ENCODE results near the gene PTPN14.

GRCh38 chr1:214506972-214507431 is 44.4 kb downstream of the PTPN14 start:
- no peak for TF ChIP-seq CTCF (IDR thresholded peaks at IDR 0.05 in 2 of 3, conservative IDR thresholded peaks at IDR 0.05 in 1 of 3; ENCODE audit: borderline replicate concordance in 1 of 3, insufficient read depth in 1 of 3, low read depth in 2 of 3, low read length in 2 of 3)
- TF ChIP-seq MAX (IDR thresholded peaks at IDR 0.05): no peak
- TF ChIP-seq SIN3A (IDR thresholded peaks at IDR 0.05; ENCODE audit: low read depth): no peak; the same call in 1 of the 2 replicates
- TF ChIP-seq ATF3 (IDR thresholded peaks at IDR 0.05): no peak
- no peak for TF ChIP-seq EZH2phosphoT487 (IDR thresholded peaks at IDR 0.05; ENCODE audit: borderline replicate concordance)
- TF ChIP-seq POLR2A (IDR thresholded peaks at IDR 0.05; ENCODE audit: borderline replicate concordance, extremely low read depth, insufficient read depth, insufficient read length): no peak
- TF ChIP-seq EZH2 (IDR thresholded peaks at IDR 0.05): no peak
- TF ChIP-seq POLR2AphosphoS5 (IDR thresholded peaks at IDR 0.05; ENCODE audit: low read depth, low read length): no peak
- 0 out of 2 replicates have a peak, but pooled peaks have one; percentile 10 for TF ChIP-seq CEBPB (IDR thresholded peaks at IDR 0.05; ENCODE audit: low read depth)
- no peak for TF ChIP-seq YY1 (IDR thresholded peaks at IDR 0.05; ENCODE audit: extremely low read depth, insufficient replicate concordance, low read depth, low read length)
- TF ChIP-seq ZFX (IDR thresholded peaks at IDR 0.05): no peak
- peak; percentile 57; the same call in 1 of the 2 replicates for TF ChIP-seq SP1 (IDR thresholded peaks at IDR 0.05; ENCODE audit: low read depth)
- no peak for TF ChIP-seq RAD21 (IDR thresholded peaks at IDR 0.05; ENCODE audit: low read depth)
